KMS-11 (cell line): Measurements from ENCODE around the gene BAK1.
"Not testable (repeated sequence)": the region's sequence is repeated elsewhere in the genome, so short reads cannot be mapped to it uniquely, and the experiment has no call there.

ENCODE experiments used
- H2AFZ ChIP-seq: fragments of 200-600 bp; sonication (generic); 2 replicates; pipeline ENCODE4 v1.6.1; 2016; ENCODE audit warnings: antibody characterized with exemption, mixed run types, low read depth
- H3K27ac ChIP-seq: fragments of 200-600 bp; sonication (generic); 2 replicates; pipeline ENCODE4 v1.6.1; 2016; ENCODE audit warnings: mild to moderate bottlenecking, mixed run types
- H3K27me3 ChIP-seq: fragments of 200-600 bp; sonication (generic); 2 replicates; pipeline ENCODE4 v1.6.1; 2017; ENCODE audit warnings: mild to moderate bottlenecking, low read depth, mixed run types, moderate library complexity; ENCODE audit not compliant: insufficient read depth
- H3K36me3 ChIP-seq: fragments of 200-600 bp; sonication (generic); 2 replicates; pipeline ENCODE4 v1.6.1; 2017; ENCODE audit warnings: mild to moderate bottlenecking, mixed run types; ENCODE audit not compliant: insufficient read depth
- H3K4me1 ChIP-seq: fragments of 200-600 bp; sonication (generic); 2 replicates; pipeline ENCODE4 v1.6.1; 2016; ENCODE audit warnings: mild to moderate bottlenecking, low read depth, mixed run types; ENCODE audit not compliant: poor library complexity, severe bottlenecking
- H3K4me2 ChIP-seq: fragments of 200-600 bp; sonication (generic); 2 replicates; pipeline ENCODE4 v1.7.0; 2016; ENCODE audit warnings: mild to moderate bottlenecking, mixed run types
- H3K4me3 ChIP-seq: fragments of 200-600 bp; sonication (generic); IDR thresholded peaks from 2 replicates; pipeline ENCODE4 v1.6.1; 2017; ENCODE audit warnings: low read depth, low read length, mixed read lengths; ENCODE audit not compliant: insufficient read depth
- H3K79me2 ChIP-seq: fragments of 200-600 bp; sonication (generic); 2 replicates; pipeline ENCODE4 v1.6.1; 2016; ENCODE audit warnings: low read depth, mixed run types; ENCODE audit not compliant: insufficient read depth
- H3K9ac ChIP-seq: fragments of 200-600 bp; sonication (generic); 2 replicates; pipeline ENCODE4 v1.6.1; 2016; ENCODE audit warnings: mild to moderate bottlenecking, mixed run types
- H4K20me1 ChIP-seq: fragments of 200-600 bp; sonication (generic); 2 replicates; pipeline ENCODE4 v1.6.1; 2016; ENCODE audit warnings: mild to moderate bottlenecking, mixed run types; ENCODE audit not compliant: insufficient read depth
- CTCF ChIP-seq: fragments of 200-600 bp; sonication (generic); conservative IDR thresholded peaks from 2 replicates; pipeline ENCODE4 v1.6.1; 2017; ENCODE audit warnings: low read depth, mild to moderate bottlenecking, antibody characterized with exemption, low read length, moderate library complexity, mixed read lengths

Gene BAK1

DNA sequence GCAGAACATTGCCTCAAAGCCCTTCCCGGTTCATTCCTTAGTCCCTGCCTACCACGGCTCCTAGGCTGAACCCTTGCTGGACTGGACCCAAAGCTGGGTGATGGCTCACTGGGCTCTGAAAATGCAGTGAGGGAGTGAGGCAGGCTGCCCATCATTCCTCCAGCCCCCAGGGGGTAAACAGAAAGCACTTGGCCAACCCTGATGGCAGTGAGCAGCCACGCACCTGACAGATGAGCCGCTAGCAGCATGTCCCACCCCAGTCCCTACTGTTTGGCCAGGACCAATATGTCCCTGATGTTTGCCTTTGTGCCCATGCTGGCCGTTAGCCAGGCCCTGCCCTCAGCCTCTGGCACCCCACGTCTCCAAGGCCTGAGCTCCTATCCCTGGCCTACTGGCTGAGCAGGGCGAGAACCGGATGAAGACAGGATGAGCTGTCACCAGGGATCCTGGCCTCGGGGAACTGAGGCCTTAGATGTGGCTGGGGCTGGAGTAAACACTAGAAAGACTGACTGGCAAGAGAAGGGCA, 19.4 kb upstream of the BAK1 start:
- no peak overlapping the region for H3K4me2 ChIP-seq
- no peak overlapping the region for H3K4me3 ChIP-seq
- H3K27ac ChIP-seq: no peak overlapping the region
- no peaks in the 10 kb centered on the region for H3K36me3 ChIP-seq
- TF ChIP-seq CTCF: no peak
- no peaks in the 10 kb centered on the region for H3K4me1 ChIP-seq
- H3K79me2 ChIP-seq: no peaks in the 10 kb centered on the region
- no peaks in the 10 kb centered on the region for H4K20me1 ChIP-seq
- H3K27me3 ChIP-seq: no peaks in the 10 kb centered on the region
- no peak overlapping the region for H2AFZ ChIP-seq
- H3K9ac ChIP-seq: no peak overlapping the region

GRCh38 chr6:33597551-33598322, 17.7 kb upstream of the BAK1 start:
- no peak overlapping the region for H2AFZ ChIP-seq
- no peak overlapping the region for H3K4me3 ChIP-seq
- no peak overlapping the region for H3K27ac ChIP-seq
- H3K79me2 ChIP-seq: no peaks in the 10 kb centered on the region
- H3K4me1 ChIP-seq: no peaks in the 10 kb centered on the region
- no peaks in the 10 kb centered on the region for H3K27me3 ChIP-seq
- H3K9ac ChIP-seq: no peak overlapping the region
- H4K20me1 ChIP-seq: no peaks in the 10 kb centered on the region
- H3K36me3 ChIP-seq: no peaks in the 10 kb centered on the region
- TF ChIP-seq CTCF: no peak
- H3K4me2 ChIP-seq: no peak overlapping the region

DNA sequence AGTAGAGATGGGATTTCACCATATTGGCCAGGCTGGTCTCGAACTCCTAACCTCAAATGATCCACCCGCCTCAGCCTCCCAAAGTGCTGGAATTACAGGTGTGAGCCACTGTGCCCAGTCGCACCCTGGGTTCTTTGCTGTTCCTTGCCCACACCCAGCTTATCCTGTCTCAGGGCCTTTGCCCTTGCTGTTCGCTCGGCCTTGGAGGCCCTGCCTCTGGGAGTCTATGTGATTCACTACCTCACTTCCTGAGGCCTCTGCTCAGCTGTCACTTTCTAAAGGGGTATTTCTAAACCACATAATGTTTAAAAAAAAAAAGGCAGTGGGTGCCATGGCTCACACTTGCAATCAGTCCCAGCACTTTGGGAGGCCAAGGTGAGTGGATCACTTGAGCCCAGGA, 16.8 kb upstream of the BAK1 start:
- not testable (repeated sequence) for H3K9ac ChIP-seq, H3K4me2 ChIP-seq, H3K4me1 ChIP-seq

GRCh38 chr6:33595001-33595846, 15.1 kb upstream of the BAK1 start:
- no peak overlapping the region for H3K4me2 ChIP-seq
- TF ChIP-seq CTCF: no peak
- H3K27me3 ChIP-seq: no peaks in the 10 kb centered on the region
- no peak overlapping the region for H3K4me3 ChIP-seq
- no peak overlapping the region for H2AFZ ChIP-seq
- H3K79me2 ChIP-seq: no peaks in the 10 kb centered on the region
- H3K4me1 ChIP-seq: peaks cover 2% of the 10 kb centered on the region
- no peak overlapping the region for H3K9ac ChIP-seq
- no peaks in the 10 kb centered on the region for H3K36me3 ChIP-seq
- no peak overlapping the region for H3K27ac ChIP-seq
- H4K20me1 ChIP-seq: no peaks in the 10 kb centered on the region

More for the DNA sequence above, 16.8 kb upstream of the BAK1 start:
- H3K27me3 ChIP-seq, H3K36me3 ChIP-seq, H3K4me3 ChIP-seq, H3K79me2 ChIP-seq, H4K20me1 ChIP-seq, H3K27ac ChIP-seq, H2AFZ ChIP-seq: not testable (repeated sequence)
